Stimulated activated CD8-positive, alpha-beta memory T cell treated with anti-CD3 and anti-CD28 coated beads, Interleukin-2, amount 100 ng/mL, for 48 hours (primary cell): Measurements from ENCODE around the gene C2CD2L.
"Not testable (repeated sequence)": the region's sequence is repeated elsewhere in the genome, so short reads cannot be mapped to it uniquely, and the experiment has no call there.

ENCODE experiments used
- DNase-seq, 2 donors: peaks; one replicate each; pipeline ENCODE4 v3.0.0-alpha.2; 2020; ENCODE audit warnings: low read depth in 2 of 2

The C2CD2L gene

GRCh38 chr11:119106564-119107537 lies at the start of gene C2CD2L:
Gene C2CD2L, plus strand, starts transcription at chr11:119107344. Its CDS starts 398 bp downstream, at chr11:119107742.
- DNase-seq, result peak; percentile 85 to 86

GRCh38 chr11:119059128-119059527 lies 48.0 kb upstream of the C2CD2L start:
- DNase-seq, result not testable (repeated sequence)

GRCh38 chr11:119061256-119061655 lies 45.9 kb upstream of the C2CD2L start:
- no peak for DNase-seq

- DNase-seq, result no peak
Measured at GRCh38 chr11:119062779-119063178, 44.4 kb upstream of the C2CD2L start.

- peak in 1 of 2 donors; percentile 17 for DNase-seq
Measured at GRCh38 chr11:119065369-119065768, 41.8 kb upstream of the C2CD2L start.

GRCh38 chr11:119067371-119068222 lies 39.5 kb upstream of the C2CD2L start, which contains the start of gene VPS11:
Gene VPS11, plus strand, starts transcription at chr11:119067818. Its CDS starts 6 bp downstream, at chr11:119067824.
- DNase-seq, result peak; percentile 97 to 98

GRCh38 chr11:119077839-119078238 lies 29.3 kb upstream of the C2CD2L start:
- no peak for DNase-seq

- DNase-seq, result no peak
Measured at GRCh38 chr11:119078675-119079420, 28.3 kb upstream of the C2CD2L start.

GRCh38 chr11:119081682-119082260 lies 25.4 kb upstream of the C2CD2L start:
- DNase-seq, result no peak

- peak; percentile 86 to 88 for DNase-seq
Measured at GRCh38 chr11:119084663-119085436, 22.3 kb upstream of the C2CD2L start, which contains the start of gene HMBS. Gene HMBS, plus strand, starts transcription at chr11:119084881. Its CDS starts 153 bp downstream, at chr11:119085034.

GRCh38 chr11:119085437-119085847 lies 21.7 kb upstream of the C2CD2L start:
- DNase-seq, result peak in 1 of 2 donors; percentile 24

- DNase-seq, result no peak
Measured at GRCh38 chr11:119087123-119087522, 20.0 kb upstream of the C2CD2L start.

GRCh38 chr11:119087747-119088241 lies 19.4 kb upstream of the C2CD2L start:
- no peak for DNase-seq

GRCh38 chr11:119088406-119088805 lies 18.7 kb upstream of the C2CD2L start:
- DNase-seq, result no peak

GRCh38 chr11:119089319-119089718 lies 17.8 kb upstream of the C2CD2L start:
- DNase-seq, result no peak

GRCh38 chr11:119091178-119091577 lies 16.0 kb upstream of the C2CD2L start:
- DNase-seq, result no peak

- DNase-seq, result no peak
Measured at GRCh38 chr11:119091966-119092879, 14.9 kb upstream of the C2CD2L start.

GRCh38 chr11:119092880-119093842 lies 14.0 kb upstream of the C2CD2L start:
- no peak for DNase-seq
